ENCODE data around the gene KDF1.
A peak's percentile ranks its signal among the peaks of the same experiment; 100 is the strongest.

Gene KDF1

DNA sequence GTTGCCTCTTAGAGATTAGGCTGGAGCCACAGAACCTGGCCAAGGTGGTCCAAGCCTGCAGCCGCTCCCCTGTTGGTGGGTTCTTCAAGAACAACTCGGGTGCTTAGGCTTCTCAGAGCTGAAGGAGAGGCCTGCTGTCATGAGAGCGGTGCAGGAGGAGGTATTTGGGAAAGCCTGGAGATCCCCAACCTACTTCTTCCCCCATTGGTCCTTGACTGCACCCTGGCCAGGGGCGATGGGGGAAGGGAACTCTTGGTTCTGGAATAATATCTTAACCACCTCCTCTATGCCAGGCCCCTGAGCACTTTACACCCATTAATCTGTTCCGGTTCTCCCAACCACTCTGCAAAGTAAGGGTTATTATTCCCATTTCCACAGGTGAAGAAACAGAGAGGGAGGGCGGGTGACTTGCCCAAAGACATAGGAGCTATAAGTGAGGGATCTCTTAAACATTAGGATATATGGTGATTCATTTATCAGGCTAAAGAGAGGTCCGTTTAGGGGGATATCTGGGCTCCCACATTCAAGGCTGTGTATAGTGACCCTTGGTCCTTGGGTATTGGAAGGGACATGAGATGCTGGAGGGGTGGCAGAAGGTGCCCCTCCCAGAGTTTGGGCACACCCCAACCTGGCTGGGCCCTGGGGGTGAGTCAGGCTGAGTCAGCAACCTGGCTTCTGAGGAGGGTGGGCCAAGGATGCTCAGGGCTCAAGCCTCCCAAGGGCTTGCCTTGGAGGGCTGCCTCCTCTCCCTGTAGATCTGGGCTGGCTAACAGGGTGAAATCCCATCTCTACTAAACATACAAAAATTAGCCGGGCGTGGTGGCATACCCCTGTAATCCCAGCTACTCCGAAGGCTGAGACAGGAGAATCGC is 38.4 kb upstream of the KDF1 start:
- Histone ChIP-seq H3K27me3 (ENCODE audit: insufficient read depth, low read length, poor library complexity, severe bottlenecking) (no peaks in the 10 kb centered on the region), H3K9ac (ENCODE audit: low read depth, low read length, poor library complexity, severe bottlenecking) (no peak overlapping the region), H3K4me3 (ENCODE audit: low read length, poor library complexity, severe bottlenecking) (no peak overlapping the region), H3K9me3 (ENCODE audit: insufficient read depth, low read depth, low read length) (no peaks in the 10 kb centered on the region), H3K4me2 (ENCODE audit: low read depth, low read length, poor library complexity, severe bottlenecking) (no peak overlapping the region), H3K9me2 (replicated peaks; ENCODE audit: low read depth, low read length) (no peaks in the 10 kb centered on the region), H2AFZ (ENCODE audit: low read length) (peak overlapping the region; percentile 91), H4K20me1 (ENCODE audit: insufficient read depth, low read length, poor library complexity, severe bottlenecking) (no peaks in the 10 kb centered on the region), H3K4me1 (ENCODE audit: insufficient read depth, low read length, poor library complexity, severe bottlenecking) (peaks cover 11% of the 10 kb centered on the region), H3K79me2 (ENCODE audit: insufficient read depth, low read length) (no peaks in the 10 kb centered on the region), H3F3A (ENCODE audit: low read depth) (no peaks in the 10 kb centered on the region), H3K36me3 (ENCODE audit: insufficient read depth, low read length) (no peaks in the 10 kb centered on the region)
- TF ChIP-seq EZH2phosphoT487 (IDR thresholded peaks at IDR 0.05; ENCODE audit: borderline replicate concordance): no peak
- TF ChIP-seq, protein P1, sequence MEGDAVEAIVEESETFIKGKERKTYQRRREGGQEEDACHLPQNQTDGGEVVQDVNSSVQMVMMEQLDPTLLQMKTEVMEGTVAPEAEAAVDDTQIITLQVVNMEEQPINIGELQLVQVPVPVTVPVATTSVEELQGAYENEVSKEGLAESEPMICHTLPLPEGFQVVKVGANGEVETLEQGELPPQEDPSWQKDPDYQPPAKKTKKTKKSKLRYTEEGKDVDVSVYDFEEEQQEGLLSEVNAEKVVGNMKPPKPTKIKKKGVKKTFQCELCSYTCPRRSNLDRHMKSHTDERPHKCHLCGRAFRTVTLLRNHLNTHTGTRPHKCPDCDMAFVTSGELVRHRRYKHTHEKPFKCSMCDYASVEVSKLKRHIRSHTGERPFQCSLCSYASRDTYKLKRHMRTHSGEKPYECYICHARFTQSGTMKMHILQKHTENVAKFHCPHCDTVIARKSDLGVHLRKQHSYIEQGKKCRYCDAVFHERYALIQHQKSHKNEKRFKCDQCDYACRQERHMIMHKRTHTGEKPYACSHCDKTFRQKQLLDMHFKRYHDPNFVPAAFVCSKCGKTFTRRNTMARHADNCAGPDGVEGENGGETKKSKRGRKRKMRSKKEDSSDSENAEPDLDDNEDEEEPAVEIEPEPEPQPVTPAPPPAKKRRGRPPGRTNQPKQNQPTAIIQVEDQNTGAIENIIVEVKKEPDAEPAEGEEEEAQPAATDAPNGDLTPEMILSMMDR (conservative IDR thresholded peaks at IDR 0.05; ENCODE audit: low read length): no peak

DNA sequence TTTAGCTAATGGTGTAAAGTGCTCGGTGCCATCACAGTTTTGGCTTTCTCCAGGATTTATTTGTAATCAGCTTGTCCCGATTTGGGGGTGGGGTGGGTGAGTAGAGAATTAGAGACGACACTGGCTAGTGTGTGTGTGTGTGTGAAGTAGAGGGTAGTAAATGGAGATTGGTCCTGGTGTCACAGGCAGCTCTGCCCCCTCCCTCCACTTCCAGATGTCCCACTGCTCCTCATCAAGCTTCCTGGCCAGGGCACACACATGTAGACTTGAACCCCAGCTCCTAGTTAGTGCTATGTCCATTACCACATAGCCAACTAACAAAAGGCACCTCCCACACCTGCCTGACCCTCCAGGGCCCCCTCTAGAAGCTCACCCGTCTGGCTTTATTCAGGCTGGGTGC is 36.4 kb upstream of the KDF1 start:
- TF ChIP-seq, protein P1 (conservative IDR thresholded peaks at IDR 0.05; ENCODE audit: low read length): no peak
- TF ChIP-seq EZH2phosphoT487 (IDR thresholded peaks at IDR 0.05; ENCODE audit: borderline replicate concordance): no peak
- Histone ChIP-seq H4K20me1 (ENCODE audit: insufficient read depth, low read length, poor library complexity, severe bottlenecking) (no peaks in the 10 kb centered on the region), H3K9me3 (ENCODE audit: insufficient read depth, low read depth, low read length) (no peaks in the 10 kb centered on the region), H2AFZ (ENCODE audit: low read length) (no peak overlapping the region), H3K79me2 (ENCODE audit: insufficient read depth, low read length) (no peaks in the 10 kb centered on the region), H3K4me2 (ENCODE audit: low read depth, low read length, poor library complexity, severe bottlenecking) (no peak overlapping the region), H3K36me3 (ENCODE audit: insufficient read depth, low read length) (no peaks in the 10 kb centered on the region), H3K9me2 (replicated peaks; ENCODE audit: low read depth, low read length) (no peaks in the 10 kb centered on the region), H3K4me3 (ENCODE audit: low read length, poor library complexity, severe bottlenecking) (no peak overlapping the region), H3F3A (ENCODE audit: low read depth) (no peaks in the 10 kb centered on the region), H3K9ac (ENCODE audit: low read depth, low read length, poor library complexity, severe bottlenecking) (no peak overlapping the region), H3K4me1 (ENCODE audit: insufficient read depth, low read length, poor library complexity, severe bottlenecking) (peaks cover 10% of the 10 kb centered on the region), H3K27me3 (ENCODE audit: insufficient read depth, low read length, poor library complexity, severe bottlenecking) (no peaks in the 10 kb centered on the region)

DNA sequence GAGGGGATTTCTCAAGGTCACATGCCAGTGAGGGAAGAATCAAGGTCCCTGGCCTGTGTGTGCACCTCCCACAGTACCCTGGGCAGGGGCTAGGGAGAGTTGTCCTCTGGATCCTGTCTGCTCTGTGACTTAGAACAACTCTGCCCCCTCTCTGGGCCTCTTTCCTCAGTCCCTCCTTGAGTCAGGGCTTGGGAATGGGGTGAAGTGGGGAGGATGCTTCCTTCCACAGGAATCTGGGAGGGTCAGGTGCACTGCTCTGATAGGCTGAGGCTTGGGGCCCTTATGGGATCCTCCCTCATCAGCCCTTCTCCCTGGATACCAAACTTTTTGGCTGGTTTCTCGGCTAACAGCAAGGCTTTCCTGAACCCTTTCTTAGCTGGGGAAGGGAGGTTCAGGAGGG is 35.8 kb upstream of the KDF1 start:
- no peak overlapping the region for H3K9ac ChIP-seq (ENCODE audit: low read depth, low read length, poor library complexity, severe bottlenecking)
- no peaks in the 10 kb centered on the region for H3K36me3 ChIP-seq (ENCODE audit: insufficient read depth, low read length)
- H3K4me2 ChIP-seq (ENCODE audit: low read depth, low read length, poor library complexity, severe bottlenecking): no peak overlapping the region
- peaks cover 16% of the 10 kb centered on the region for H3K4me1 ChIP-seq (ENCODE audit: insufficient read depth, low read length, poor library complexity, severe bottlenecking)
- no peaks in the 10 kb centered on the region for H3K9me2 ChIP-seq (replicated peaks; ENCODE audit: low read depth, low read length)
- H3K9me3 ChIP-seq (ENCODE audit: insufficient read depth, low read depth, low read length): no peaks in the 10 kb centered on the region
- H3F3A ChIP-seq (ENCODE audit: low read depth): no peaks in the 10 kb centered on the region
- no peaks in the 10 kb centered on the region for H3K27me3 ChIP-seq (ENCODE audit: insufficient read depth, low read length, poor library complexity, severe bottlenecking)
- H3K79me2 ChIP-seq (ENCODE audit: insufficient read depth, low read length): no peaks in the 10 kb centered on the region
- no peak overlapping the region for H2AFZ ChIP-seq (ENCODE audit: low read length)
- TF ChIP-seq, protein P1 (conservative IDR thresholded peaks at IDR 0.05; ENCODE audit: low read length): no peak
- no peak for TF ChIP-seq EZH2phosphoT487 (IDR thresholded peaks at IDR 0.05; ENCODE audit: borderline replicate concordance)
- no peak overlapping the region for H3K4me3 ChIP-seq (ENCODE audit: low read length, poor library complexity, severe bottlenecking)
- no peaks in the 10 kb centered on the region for H4K20me1 ChIP-seq (ENCODE audit: insufficient read depth, low read length, poor library complexity, severe bottlenecking)

All from Loucy (cell line).